T-cell (primary cell): ENCODE results near the gene ZNF146. TPM values are rescaled to one million over a fixed set of nuclear protein-coding genes. Genes with fewer than 3 reads are reported as not detected.

Source experiments
- ATAC-seq, 4 experiments: fragments of 200-7000 bp in 3 of 4; fragments of 150-1000 bp in 1 of 4; cut with Tn5 transposase; replicated peaks in 1 of 4; 1 replicate in 3 of 4; 2 replicates in 1 of 4; pipeline ENCODE4 v1.10.0; 2021; ENCODE audit warnings: moderate library complexity in 3 of 4, mild to moderate bottlenecking in 2 of 4, moderate number of reproducible peaks in 1 of 4
- CTCF ChIA-PET, 2 donors: fragments of 300-600 bp; sonication (Branson Sonifier 250); formaldehyde crosslinking; loops; one replicate each; lab custom pipeline; 2022; ENCODE audit warnings: antibody characterized with exemption in 2 of 2; lab: Charles Lee
- POLR2A ChIA-PET, 2 donors: fragments of 300-600 bp; sonication (Branson Sonifier 250); formaldehyde crosslinking; loops; one replicate each; lab custom pipeline; 2022; ENCODE audit warnings: antibody characterized with exemption in 2 of 2; lab: Charles Lee
- DNase-seq, 35 experiments: peaks; one replicate each; pipeline versions ENCODE4 v3.0.0 to v3.0.0-alpha.2; 2013 to 2023
- H3K27ac ChIP-seq: one replicate; pipeline ENCODE4 v1.5.1; 2013; ENCODE audit warnings: low read length
- H3K27me3 ChIP-seq, 2 experiments: replicated peaks in 1 of 2; 1 replicate in 1 of 2; 2 replicates in 1 of 2; pipeline versions ENCODE4 v1.6.1 to v1.7.0; 2013; ENCODE audit warnings: low read length in 1 of 2, mixed read lengths in 1 of 2; ENCODE audit not compliant: control insufficient read depth in 2 of 2, insufficient read depth in 2 of 2; ENCODE audit errors: extremely low read depth in 1 of 2
- H3K36me3 ChIP-seq, 2 donors: 1 replicate in 1 of 2; 2 replicates in 1 of 2; pipeline versions ENCODE4 v1.6.1 to v1.7.0; 2013; ENCODE audit warnings: low read length in 1 of 2; ENCODE audit not compliant: control insufficient read depth in 2 of 2, insufficient read depth in 1 of 2; ENCODE audit errors: extremely low read depth in 1 of 2
- H3K4me1 ChIP-seq, 2 experiments: 1 replicate in 1 of 2; 2 replicates in 1 of 2; pipeline versions ENCODE4 v1.6.1 to v1.7.0; 2013; ENCODE audit warnings: low read length in 2 of 2, mixed read lengths in 1 of 2; ENCODE audit not compliant: insufficient read depth in 2 of 2, control insufficient read depth in 1 of 2; ENCODE audit errors: extremely low read depth in 1 of 2
- H3K4me3 ChIP-seq, 2 donors: 1 replicate in 1 of 2; 2 replicates in 1 of 2; pipeline versions ENCODE4 v1.5.1 to v1.7.0; 2013; ENCODE audit warnings: mild to moderate bottlenecking in 2 of 2, low read length in 1 of 2, moderate library complexity in 1 of 2; ENCODE audit not compliant: control insufficient read depth in 1 of 2; ENCODE audit errors: extremely low read depth in 1 of 2
- H3K9me3 ChIP-seq: 2 replicates; pipeline ENCODE4 v1.7.0; 2013
- H3K27ac Mint-ChIP-seq, 2 donors: one replicate each; pipeline ENCODE4 v1.8.0; 2020 to 2021; ENCODE audit warnings: mild to moderate bottlenecking in 2 of 2, mixed read lengths in 2 of 2
- H3K27me3 Mint-ChIP-seq, 2 donors: one replicate each; pipeline ENCODE4 v1.8.0; 2021 to 2022; ENCODE audit warnings: mixed read lengths in 2 of 2
- H3K36me3 Mint-ChIP-seq: one replicate; pipeline ENCODE4 v1.8.0; 2021; ENCODE audit warnings: mixed read lengths
- H3K4me1 Mint-ChIP-seq, 3 donors: one replicate each; pipeline ENCODE4 v1.8.0; 2020 to 2022; ENCODE audit warnings: mixed read lengths in 3 of 3, mild to moderate bottlenecking in 1 of 3
- H3K4me3 Mint-ChIP-seq, 3 donors: one replicate each; pipeline ENCODE4 v1.8.0; 2020 to 2022; ENCODE audit warnings: mild to moderate bottlenecking in 3 of 3, mixed read lengths in 3 of 3, moderate library complexity in 3 of 3
- H3K9me3 Mint-ChIP-seq, 3 donors: one replicate each; pipeline ENCODE4 v1.8.0; 2020 to 2022; ENCODE audit warnings: mixed read lengths in 3 of 3
- WGBS: methylation state at CpG from one replicate; pipeline ENCODE4 v1.1.5; 2013; ENCODE audit warnings: missing lambda C conversion rate; ENCODE audit not compliant: insufficient coverage; 5-methylcytosine and 5-hydroxymethylcytosine counted together
- total RNA-seq, 35 experiments: library from RNA in 6 of 35; stranded (reverse) in 6 of 35; fragments of 120-200 nt in 1 of 35; gene quantifications; one replicate each; pipeline versions ENCODE4 v1.2.1 to v1.2.4 and lab custom pipeline; 2013 to 2026

Gene ZNF146
- total RNA-seq, 5 donors from 2014 or later (not counting 1 experiment from before 2014, with no cell fraction given) = 24.4 to 63.2 (median 61.1) TPM

- no peaks in the 10 kb centered on the region for H3K9me3 Mint-ChIP-seq
- H3K4me1 Mint-ChIP-seq = peaks cover 0 to 3% (median 0%) of the 10 kb centered on the region in 3 donors
- H3K36me3 ChIP-seq = peaks cover 0 to 4% of the 10 kb centered on the region in 2 donors
- DNase-seq (no peak), ATAC-seq (no peak)
- H3K27ac ChIP-seq = no peak overlapping the region
- no peak overlapping the region for H3K4me3 Mint-ChIP-seq
- H3K27me3 ChIP-seq = no peaks in the 10 kb centered on the region
- CTCF ChIA-PET = interaction anchor here in 1 of 2 donors (0.6 kb wide), 1 partner anchor 201 kb away, joined by 4 read pairs; no protein-coding TSS in a partner anchor
- no peaks in the 10 kb centered on the region for H3K4me1 ChIP-seq
- 100% methylated on average over 2 of the region's 4 CpGs for WGBS
- H3K4me3 ChIP-seq = no peak overlapping the region
- H3K9me3 ChIP-seq = no peaks in the 10 kb centered on the region
- peaks cover 31% of the 10 kb centered on the region for H3K36me3 Mint-ChIP-seq
- POLR2A ChIA-PET = no interaction called here
- no peak overlapping the region for H3K27ac Mint-ChIP-seq
- no peaks in the 10 kb centered on the region for H3K27me3 Mint-ChIP-seq
Observed at GRCh38 chr19:36203293-36203692, 11.6 kb upstream of the ZNF146 start.

GRCh38 chr19:36207605-36208252 is 7.2 kb upstream of the ZNF146 start:
- Mint-ChIP-seq H3K36me3 (peaks cover 12% of the 10 kb centered on the region), H3K9me3 (no peaks in the 10 kb centered on the region), H3K27me3 (no peaks in the 10 kb centered on the region), H3K4me3 (no peak overlapping the region), H3K4me1 (peaks cover 0 to 5% (median 1%) of the 10 kb centered on the region in 3 donors), H3K27ac (no peak overlapping the region)
- WGBS = 100% methylated on average over 1 of the region's 3 CpGs
- H3K36me3 ChIP-seq = no peaks in the 10 kb centered on the region
- no peak overlapping the region for H3K27ac ChIP-seq
- H3K9me3 ChIP-seq = no peaks in the 10 kb centered on the region
- ChIA-PET CTCF (no interaction called here), POLR2A (no interaction called here)
- no peak overlapping the region for H3K4me3 ChIP-seq
- no peak for DNase-seq
- H3K4me1 ChIP-seq = no peaks in the 10 kb centered on the region
- H3K27me3 ChIP-seq = no peaks in the 10 kb centered on the region
- ATAC-seq = no peak

- DNase-seq (no peak), ATAC-seq (no peak)
- Histone ChIP-seq H3K27ac (no peak overlapping the region), H3K9me3 (no peaks in the 10 kb centered on the region), H3K36me3 (no peaks in the 10 kb centered on the region), H3K27me3 (no peaks in the 10 kb centered on the region), H3K4me1 (peaks cover 5 to 11% of the 10 kb centered on the region in 2 experiments), H3K4me3 (no peak overlapping the region)
- peaks cover 0 to 3% (median 2%) of the 10 kb centered on the region in 3 donors for H3K4me1 Mint-ChIP-seq
- ChIA-PET CTCF (no interaction called here), POLR2A (no interaction called here)
- H3K36me3 Mint-ChIP-seq = peaks cover 8% of the 10 kb centered on the region
- H3K4me3 Mint-ChIP-seq = no peak overlapping the region
- no peaks in the 10 kb centered on the region for H3K27me3 Mint-ChIP-seq
- WGBS = no CpG with 5 or more reads among the region's 7 CpGs
- no peak overlapping the region for H3K27ac Mint-ChIP-seq
- no peaks in the 10 kb centered on the region for H3K9me3 Mint-ChIP-seq
Observed at GRCh38 chr19:36209372-36209771, 5.5 kb upstream of the ZNF146 start.

GRCh38 chr19:36210497-36210896 is 4.4 kb upstream of the ZNF146 start:
- no peaks in the 10 kb centered on the region for H3K9me3 ChIP-seq
- peaks cover 5 to 12% of the 10 kb centered on the region in 2 experiments for H3K4me1 ChIP-seq
- 100% methylated on average over 1 of the region's 8 CpGs for WGBS
- H3K27ac ChIP-seq = no peak overlapping the region
- H3K4me3 Mint-ChIP-seq = no peak overlapping the region
- ATAC-seq (no peak), DNase-seq (no peak)
- H3K9me3 Mint-ChIP-seq = no peaks in the 10 kb centered on the region
- peaks cover 7% of the 10 kb centered on the region for H3K36me3 Mint-ChIP-seq
- H3K4me1 Mint-ChIP-seq = peaks cover 0 to 3% (median 2%) of the 10 kb centered on the region in 3 donors
- H3K4me3 ChIP-seq = no peak overlapping the region
- CTCF ChIA-PET = no interaction called here
- H3K27me3 ChIP-seq = no peaks in the 10 kb centered on the region
- H3K36me3 ChIP-seq = no peaks in the 10 kb centered on the region
- no peaks in the 10 kb centered on the region for H3K27me3 Mint-ChIP-seq
- POLR2A ChIA-PET = interaction anchor here in 1 of 2 donors (0.7 kb wide), 1 partner anchor 249 kb away, joined by 8 read pairs; no protein-coding TSS in a partner anchor
- H3K27ac Mint-ChIP-seq = no peak overlapping the region

- ATAC-seq (no peak), DNase-seq (no peak)
- H3K27me3 ChIP-seq = no peaks in the 10 kb centered on the region
- Mint-ChIP-seq H3K4me3 (peak overlapping the region in 2 of 3 donors; percentile 46 to 65), H3K4me1 (peaks cover 6 to 21% (median 19%) of the 10 kb centered on the region in 3 donors), H3K27ac (no peak overlapping the region), H3K27me3 (no peaks in the 10 kb centered on the region), H3K36me3 (peaks cover 4% of the 10 kb centered on the region), H3K9me3 (no peaks in the 10 kb centered on the region)
- H3K4me3 ChIP-seq = no peak overlapping the region
- CTCF ChIA-PET = no interaction called here
- peaks cover 11 to 30% of the 10 kb centered on the region in 2 experiments for H3K4me1 ChIP-seq
- no peaks in the 10 kb centered on the region for H3K9me3 ChIP-seq
- H3K36me3 ChIP-seq = peaks cover 0 to 3% of the 10 kb centered on the region in 2 donors
- 100% methylated on average over 1 of the region's 2 CpGs for WGBS
- H3K27ac ChIP-seq = no peak overlapping the region
- POLR2A ChIA-PET = no interaction called here
Observed at GRCh38 chr19:36212895-36213294, 2.0 kb upstream of the ZNF146 start.

- H3K4me1 ChIP-seq = peaks cover 15 to 39% of the 10 kb centered on the region in 2 experiments
- ChIA-PET POLR2A (interaction anchor here (0.5 to 1.2 kb wide), 3 partner anchors 204 to 472 kb away, joined by 3 to 5 read pairs (median 3); partner anchors contain the start of gene ZNF567 (in 1 of the 2)), CTCF (interaction anchor here in 1 of 2 donors (0.5 to 1.3 kb wide), 2 partner anchors 88 to 1839 kb away, joined by 3 to 7 read pairs; no protein-coding TSS in a partner anchor)
- peaks cover 18 to 34% (median 34%) of the 10 kb centered on the region in 3 donors for H3K4me1 Mint-ChIP-seq
- H3K36me3 Mint-ChIP-seq = peaks cover 15% of the 10 kb centered on the region
- WGBS = under 1% methylated on average over 11 of the region's 27 CpGs
- H3K27me3 ChIP-seq = no peaks in the 10 kb centered on the region
- H3K27me3 Mint-ChIP-seq = no peaks in the 10 kb centered on the region
- H3K36me3 ChIP-seq = peaks cover 2 to 10% of the 10 kb centered on the region in 2 donors
- peak overlapping the region; percentile 94 to 96 for H3K4me3 ChIP-seq
- no peaks in the 10 kb centered on the region for H3K9me3 Mint-ChIP-seq
- H3K9me3 ChIP-seq = no peaks in the 10 kb centered on the region
- ATAC-seq (peak; percentile 1 to 18 (median 10)), DNase-seq (peak in 1 of 35 experiments; percentile 22)
- H3K27ac Mint-ChIP-seq = no peak overlapping the region
- peak overlapping the region; percentile 99 for H3K27ac ChIP-seq
- no peak overlapping the region for H3K4me3 Mint-ChIP-seq
Observed at GRCh38 chr19:36215276-36216123, 594 bp downstream of the ZNF146 start.
